ENCODE measurements around the gene KDM2B. TPM values are rescaled to one million over a fixed set of nuclear protein-coding genes. Genes with fewer than 3 reads are reported as not detected.

Gene KDM2B
- total and polyA plus RNA-seq, 2 experiments from 2014 or later: 59.4 to 161 TPM

- H3K9me2 ChIP-seq (ENCODE audit: insufficient read depth): no peaks in the 10 kb centered on the region
- H3K4me3 ChIP-seq: no peak overlapping the region
- H4K20me1 ChIP-seq (replicated peaks; ENCODE audit: insufficient read depth): peaks cover 9% of the 10 kb centered on the region; the same call in 1 of the 2 replicates
- peaks cover 39% of the 10 kb centered on the region; the same call in 1 of the 2 replicates for H3K36me3 ChIP-seq (ENCODE audit: insufficient read depth)
- H3K36me3 Mint-ChIP-seq (ENCODE audit: low read depth): peaks cover 87% of the 10 kb centered on the region
- H3K9me3 Mint-ChIP-seq: no peaks in the 10 kb centered on the region; the same call in 1 of the 3 replicates
- no peak overlapping the region for H3K4me3 Mint-ChIP-seq
- H3K27me3 Mint-ChIP-seq (ENCODE audit: insufficient read depth, low read depth, poor library complexity): peaks cover 17% of the 10 kb centered on the region
- H3K27ac ChIP-seq (ENCODE audit: low read depth): no peak overlapping the region
- H3K4me2 ChIP-seq: no peak overlapping the region
- H3K79me2 ChIP-seq (replicated peaks; ENCODE audit: insufficient read depth): peaks cover 9% of the 10 kb centered on the region
- H3K4me1 ChIP-seq (ENCODE audit: insufficient read depth): no peaks in the 10 kb centered on the region
- DNase-seq (ENCODE audit: low spot score): no peak
- peaks cover 9% of the 10 kb centered on the region; the same call in 1 of the 2 replicates for H3F3A ChIP-seq (replicated peaks; ENCODE audit: low read depth)
- H3K27ac Mint-ChIP-seq: no peak overlapping the region
- TF ChIP-seq ETS1 (IDR thresholded peaks at IDR 0.05) (no peak), POLR2AphosphoS5 (IDR thresholded peaks at IDR 0.05; ENCODE audit: low read depth) (no peak), NANOG (IDR thresholded peaks at IDR 0.05; ENCODE audit: borderline replicate concordance) (no peak), JUNB (IDR thresholded peaks at IDR 0.05; ENCODE audit: unreplicated experiment) (no peak), CTCF (conservative IDR thresholded peaks at IDR 0.05; ENCODE audit: low read depth in 2 of 2) (no peak), EZH2 (IDR thresholded peaks at IDR 0.05; ENCODE audit: low read depth, unreplicated experiment) (no peak)
- TF ChIP-seq, protein P1, sequence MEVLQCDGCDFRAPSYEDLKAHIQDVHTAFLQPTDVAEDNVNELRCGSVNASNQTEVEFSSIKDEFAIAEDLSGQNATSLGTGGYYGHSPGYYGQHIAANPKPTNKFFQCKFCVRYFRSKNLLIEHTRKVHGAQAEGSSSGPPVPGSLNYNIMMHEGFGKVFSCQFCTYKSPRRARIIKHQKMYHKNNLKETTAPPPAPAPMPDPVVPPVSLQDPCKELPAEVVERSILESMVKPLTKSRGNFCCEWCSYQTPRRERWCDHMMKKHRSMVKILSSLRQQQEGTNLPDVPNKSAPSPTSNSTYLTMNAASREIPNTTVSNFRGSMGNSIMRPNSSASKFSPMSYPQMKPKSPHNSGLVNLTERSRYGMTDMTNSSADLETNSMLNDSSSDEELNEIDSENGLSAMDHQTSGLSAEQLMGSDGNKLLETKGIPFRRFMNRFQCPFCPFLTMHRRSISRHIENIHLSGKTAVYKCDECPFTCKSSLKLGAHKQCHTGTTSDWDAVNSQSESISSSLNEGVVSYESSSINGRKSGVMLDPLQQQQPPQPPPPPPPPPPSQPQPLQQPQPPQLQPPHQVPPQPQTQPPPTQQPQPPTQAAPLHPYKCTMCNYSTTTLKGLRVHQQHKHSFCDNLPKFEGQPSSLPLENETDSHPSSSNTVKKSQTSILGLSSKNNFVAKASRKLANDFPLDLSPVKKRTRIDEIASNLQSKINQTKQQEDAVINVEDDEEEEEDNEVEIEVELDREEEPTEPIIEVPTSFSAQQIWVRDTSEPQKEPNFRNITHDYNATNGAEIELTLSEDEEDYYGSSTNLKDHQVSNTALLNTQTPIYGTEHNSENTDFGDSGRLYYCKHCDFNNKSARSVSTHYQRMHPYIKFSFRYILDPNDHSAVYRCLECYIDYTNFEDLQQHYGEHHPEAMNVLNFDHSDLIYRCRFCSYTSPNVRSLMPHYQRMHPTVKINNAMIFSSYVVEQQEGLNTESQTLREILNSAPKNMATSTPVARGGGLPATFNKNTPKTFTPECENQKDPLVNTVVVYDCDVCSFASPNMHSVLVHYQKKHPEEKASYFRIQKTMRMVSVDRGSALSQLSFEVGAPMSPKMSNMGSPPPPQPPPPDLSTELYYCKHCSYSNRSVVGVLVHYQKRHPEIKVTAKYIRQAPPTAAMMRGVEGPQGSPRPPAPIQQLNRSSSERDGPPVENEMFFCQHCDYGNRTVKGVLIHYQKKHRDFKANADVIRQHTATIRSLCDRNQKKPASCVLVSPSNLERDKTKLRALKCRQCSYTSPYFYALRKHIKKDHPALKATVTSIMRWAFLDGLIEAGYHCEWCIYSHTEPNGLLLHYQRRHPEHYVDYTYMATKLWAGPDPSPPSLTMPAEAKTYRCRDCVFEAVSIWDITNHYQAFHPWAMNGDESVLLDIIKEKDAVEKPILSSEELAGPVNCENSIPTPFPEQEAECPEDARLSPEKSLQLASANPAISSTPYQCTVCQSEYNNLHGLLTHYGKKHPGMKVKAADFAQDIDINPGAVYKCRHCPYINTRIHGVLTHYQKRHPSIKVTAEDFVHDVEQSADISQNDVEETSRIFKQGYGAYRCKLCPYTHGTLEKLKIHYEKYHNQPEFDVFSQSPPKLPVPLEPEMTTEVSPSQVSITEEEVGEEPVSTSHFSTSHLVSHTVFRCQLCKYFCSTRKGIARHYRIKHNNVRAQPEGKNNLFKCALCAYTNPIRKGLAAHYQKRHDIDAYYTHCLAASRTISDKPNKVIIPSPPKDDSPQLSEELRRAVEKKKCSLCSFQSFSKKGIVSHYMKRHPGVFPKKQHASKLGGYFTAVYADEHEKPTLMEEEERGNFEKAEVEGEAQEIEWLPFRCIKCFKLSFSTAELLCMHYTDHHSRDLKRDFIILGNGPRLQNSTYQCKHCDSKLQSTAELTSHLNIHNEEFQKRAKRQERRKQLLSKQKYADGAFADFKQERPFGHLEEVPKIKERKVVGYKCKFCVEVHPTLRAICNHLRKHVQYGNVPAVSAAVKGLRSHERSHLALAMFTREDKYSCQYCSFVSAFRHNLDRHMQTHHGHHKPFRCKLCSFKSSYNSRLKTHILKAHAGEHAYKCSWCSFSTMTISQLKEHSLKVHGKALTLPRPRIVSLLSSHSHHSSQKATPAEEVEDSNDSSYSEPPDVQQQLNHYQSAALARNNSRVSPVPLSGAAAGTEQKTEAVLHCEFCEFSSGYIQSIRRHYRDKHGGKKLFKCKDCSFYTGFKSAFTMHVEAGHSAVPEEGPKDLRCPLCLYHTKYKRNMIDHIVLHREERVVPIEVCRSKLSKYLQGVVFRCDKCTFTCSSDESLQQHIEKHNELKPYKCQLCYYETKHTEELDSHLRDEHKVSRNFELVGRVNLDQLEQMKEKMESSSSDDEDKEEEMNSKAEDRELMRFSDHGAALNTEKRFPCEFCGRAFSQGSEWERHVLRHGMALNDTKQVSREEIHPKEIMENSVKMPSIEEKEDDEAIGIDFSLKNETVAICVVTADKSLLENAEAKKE (CRISPR knock-in tag; IDR thresholded peaks at IDR 0.05): no peak
- peaks cover 2% of the 10 kb centered on the region; the same call in 2 of the 3 replicates for H3K4me1 Mint-ChIP-seq
- H3K27me3 ChIP-seq (ENCODE audit: insufficient read depth): no peaks in the 10 kb centered on the region
- ATAC-seq: no peak
- H2AFZ ChIP-seq: no peak overlapping the region
Measured at GRCh38 chr12:121438905-121439304, 141.9 kb downstream of the KDM2B start.

All from GM23338 (cell line).